ENCODE measurements around the gene GEN1. TPM values are rescaled to one million over a fixed set of nuclear protein-coding genes. Genes with fewer than 3 reads are reported as not detected.

The GEN1 gene
- total RNA-seq, 4 donors from 2014 or later = 1.4 to 5.8 (median 3.0) TPM

- Histone ChIP-seq H3K36me3 (peaks cover 0 to 14% of the 10 kb centered on the region in 2 donors), H3K4me1 (no peaks in the 10 kb centered on the region), H3K27ac (no peak overlapping the region), H3K9me3 (no peaks in the 10 kb centered on the region), H3K4me3 (no peak overlapping the region), H3K27me3 (no peaks in the 10 kb centered on the region)
- WGBS, 2 donors (ENCODE audit: low coverage in 1 of 2) = 83 to 89% methylated on average over 1 of the region's 1 CpG
- no peak for ATAC-seq
- no peak for TF ChIP-seq POLR2AphosphoS5 (IDR thresholded peaks at IDR 0.05)
- TF ChIP-seq EP300 (IDR thresholded peaks at IDR 0.05) = no peak
- no peak for TF ChIP-seq POLR2A (IDR thresholded peaks at IDR 0.05)
- TF ChIP-seq, protein P1, sequence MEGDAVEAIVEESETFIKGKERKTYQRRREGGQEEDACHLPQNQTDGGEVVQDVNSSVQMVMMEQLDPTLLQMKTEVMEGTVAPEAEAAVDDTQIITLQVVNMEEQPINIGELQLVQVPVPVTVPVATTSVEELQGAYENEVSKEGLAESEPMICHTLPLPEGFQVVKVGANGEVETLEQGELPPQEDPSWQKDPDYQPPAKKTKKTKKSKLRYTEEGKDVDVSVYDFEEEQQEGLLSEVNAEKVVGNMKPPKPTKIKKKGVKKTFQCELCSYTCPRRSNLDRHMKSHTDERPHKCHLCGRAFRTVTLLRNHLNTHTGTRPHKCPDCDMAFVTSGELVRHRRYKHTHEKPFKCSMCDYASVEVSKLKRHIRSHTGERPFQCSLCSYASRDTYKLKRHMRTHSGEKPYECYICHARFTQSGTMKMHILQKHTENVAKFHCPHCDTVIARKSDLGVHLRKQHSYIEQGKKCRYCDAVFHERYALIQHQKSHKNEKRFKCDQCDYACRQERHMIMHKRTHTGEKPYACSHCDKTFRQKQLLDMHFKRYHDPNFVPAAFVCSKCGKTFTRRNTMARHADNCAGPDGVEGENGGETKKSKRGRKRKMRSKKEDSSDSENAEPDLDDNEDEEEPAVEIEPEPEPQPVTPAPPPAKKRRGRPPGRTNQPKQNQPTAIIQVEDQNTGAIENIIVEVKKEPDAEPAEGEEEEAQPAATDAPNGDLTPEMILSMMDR (IDR thresholded peaks at IDR 0.05) = no peak
These were observed 26.6 kb downstream of the GEN1 start for GRCh38 chr2:17780546-17780945.

- H3K4me3 ChIP-seq = no peak overlapping the region
- ATAC-seq = no peak
- H3K27me3 ChIP-seq = no peaks in the 10 kb centered on the region
- WGBS, 2 donors (ENCODE audit: low coverage in 1 of 2) = 33 to 78% methylated on average over 1 of the region's 1 CpG
- no peak overlapping the region for H3K27ac ChIP-seq
- H3K4me1 ChIP-seq = no peaks in the 10 kb centered on the region
- H3K36me3 ChIP-seq = peaks cover 0 to 14% of the 10 kb centered on the region in 2 donors
- H3K9me3 ChIP-seq = no peaks in the 10 kb centered on the region
- TF ChIP-seq, protein P1 (IDR thresholded peaks at IDR 0.05) = no peak
- TF ChIP-seq POLR2A (IDR thresholded peaks at IDR 0.05) (no peak), EP300 (IDR thresholded peaks at IDR 0.05) (no peak), POLR2AphosphoS5 (IDR thresholded peaks at IDR 0.05) (no peak)
These were observed 27.5 kb downstream of the GEN1 start for GRCh38 chr2:17781482-17781881.

- Histone ChIP-seq H3K36me3 (no peaks in the 10 kb centered on the region), H3K4me3 (no peak overlapping the region), H3K27ac (no peak overlapping the region), H3K4me1 (no peaks in the 10 kb centered on the region), H3K27me3 (peaks cover 3% of the 10 kb centered on the region), H3K9me3 (no peaks in the 10 kb centered on the region)
- WGBS, 2 donors (ENCODE audit: low coverage in 1 of 2) = 53 to 79% methylated on average over 3 of the region's 3 CpGs
- TF ChIP-seq POLR2A (IDR thresholded peaks at IDR 0.05) (no peak), POLR2AphosphoS5 (IDR thresholded peaks at IDR 0.05) (no peak), EP300 (IDR thresholded peaks at IDR 0.05) (no peak)
- TF ChIP-seq, protein P1 (IDR thresholded peaks at IDR 0.05) = no peak
- no peak for ATAC-seq
These were observed 32.8 kb downstream of the GEN1 start for GRCh38 chr2:17786727-17787126.

DNA sequence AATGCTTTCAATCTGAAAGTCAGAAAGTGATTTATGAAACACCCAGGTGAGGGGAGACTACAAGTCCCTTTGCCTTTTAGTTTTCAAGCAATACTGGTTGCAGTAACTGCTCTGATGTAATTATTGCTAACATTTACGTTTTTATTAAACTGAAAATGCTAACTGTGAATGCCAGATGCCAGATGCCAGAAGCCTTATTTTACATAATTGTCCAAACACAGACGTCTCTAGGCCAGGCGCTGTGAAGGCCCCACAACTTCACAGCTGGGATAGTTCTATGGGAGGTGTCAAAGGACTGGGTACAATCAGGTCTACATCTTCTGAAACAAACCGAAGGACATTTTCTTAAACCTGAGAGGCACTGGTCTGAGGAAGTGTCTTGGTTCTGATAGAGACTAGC lies 34.8 kb downstream of the GEN1 start:
- Histone ChIP-seq H3K36me3 (no peaks in the 10 kb centered on the region), H3K27me3 (peaks cover 3% of the 10 kb centered on the region), H3K9me3 (no peaks in the 10 kb centered on the region), H3K27ac (no peak overlapping the region), H3K4me3 (no peak overlapping the region), H3K4me1 (no peaks in the 10 kb centered on the region)
- TF ChIP-seq POLR2A (IDR thresholded peaks at IDR 0.05) = no peak
- TF ChIP-seq POLR2AphosphoS5 (IDR thresholded peaks at IDR 0.05) = no peak
- TF ChIP-seq, protein P1 (IDR thresholded peaks at IDR 0.05) = no peak
- no peak for TF ChIP-seq EP300 (IDR thresholded peaks at IDR 0.05)
- ATAC-seq = no peak
- WGBS, 2 donors (ENCODE audit: low coverage in 1 of 2) = 63 to 65% methylated on average over 3 to 4 of the region's 4 CpGs

GRCh38 chr2:17790536-17790935 lies 36.6 kb downstream of the GEN1 start:
- H3K36me3 ChIP-seq = no peaks in the 10 kb centered on the region
- 50 to 62% methylated on average over 1 of the region's 1 CpG for WGBS, 2 donors (ENCODE audit: low coverage in 1 of 2)
- ATAC-seq = no peak
- H3K4me3 ChIP-seq = no peak overlapping the region
- no peak overlapping the region for H3K27ac ChIP-seq
- no peaks in the 10 kb centered on the region for H3K9me3 ChIP-seq
- TF ChIP-seq EP300 (IDR thresholded peaks at IDR 0.05) (no peak), POLR2A (IDR thresholded peaks at IDR 0.05) (no peak), POLR2AphosphoS5 (IDR thresholded peaks at IDR 0.05) (no peak)
- TF ChIP-seq, protein P1 (IDR thresholded peaks at IDR 0.05) = no peak
- no peaks in the 10 kb centered on the region for H3K4me1 ChIP-seq
- peaks cover 3% of the 10 kb centered on the region for H3K27me3 ChIP-seq
